Activated CD8-positive, alpha-beta memory T cell treated with anti-CD3 and anti-CD28 coated beads, Interleukin-2, amount 10 ng/mL, durations not matched to agents 7 days and 5 days (primary cell): ENCODE data around the gene URM1. TPM values are rescaled to one million over a fixed set of nuclear protein-coding genes. Genes with fewer than 3 reads are reported as not detected.

Experiments
- ATAC-seq: fragments of 150-1000 bp; cut with Tn5 transposase; one replicate; pipeline ENCODE4 v1.10.0; 2021; ENCODE audit warnings: moderate library complexity
- CTCF ChIA-PET: fragments of 350-600 bp; sonication (Branson Sonifier 250); formaldehyde crosslinking; loops from one replicate; lab custom pipeline; 2021; ENCODE audit warnings: antibody characterized with exemption; lab: Charles Lee
- DNase-seq: peaks from one replicate; pipeline ENCODE4 v3.0.0-alpha.2; 2020
- H3K27ac Mint-ChIP-seq: one replicate; pipeline ENCODE4 v1.8.0; 2021; ENCODE audit warnings: mild to moderate bottlenecking, mixed read lengths
- H3K27me3 Mint-ChIP-seq: one replicate; pipeline ENCODE4 v1.8.0; 2021; ENCODE audit warnings: mixed read lengths
- H3K36me3 Mint-ChIP-seq: one replicate; pipeline ENCODE4 v1.8.0; 2021; ENCODE audit warnings: mild to moderate bottlenecking, mixed read lengths
- H3K4me1 Mint-ChIP-seq: one replicate; pipeline ENCODE4 v1.8.0; 2021; ENCODE audit warnings: mixed read lengths
- H3K4me3 Mint-ChIP-seq: one replicate; pipeline ENCODE4 v1.8.0; 2021; ENCODE audit warnings: mild to moderate bottlenecking, moderate library complexity, mixed read lengths
- H3K9me3 Mint-ChIP-seq: one replicate; pipeline ENCODE4 v1.8.0; 2022; ENCODE audit warnings: low read depth, mixed read lengths
- total RNA-seq, 2 experiments: library from RNA; stranded (reverse); gene quantifications; one replicate each; pipeline ENCODE4 v1.2.3, GENCODE V29; 2021

Gene URM1
- total RNA-seq, 2 experiments from 2014 or later: 61.4 to 81.0 TPM

GRCh38 chr9:128392302-128393144, 21.3 kb downstream of the URM1 start:
- Mint-ChIP-seq H3K4me3 (no peak overlapping the region), H3K9me3 (no peaks in the 10 kb centered on the region), H3K4me1 (no peaks in the 10 kb centered on the region), H3K27ac (no peak overlapping the region), H3K27me3 (peaks cover 11% of the 10 kb centered on the region), H3K36me3 (peaks cover 5% of the 10 kb centered on the region)
- ATAC-seq (no peak), DNase-seq (no peak)
- CTCF ChIA-PET: no interaction called here

DNA sequence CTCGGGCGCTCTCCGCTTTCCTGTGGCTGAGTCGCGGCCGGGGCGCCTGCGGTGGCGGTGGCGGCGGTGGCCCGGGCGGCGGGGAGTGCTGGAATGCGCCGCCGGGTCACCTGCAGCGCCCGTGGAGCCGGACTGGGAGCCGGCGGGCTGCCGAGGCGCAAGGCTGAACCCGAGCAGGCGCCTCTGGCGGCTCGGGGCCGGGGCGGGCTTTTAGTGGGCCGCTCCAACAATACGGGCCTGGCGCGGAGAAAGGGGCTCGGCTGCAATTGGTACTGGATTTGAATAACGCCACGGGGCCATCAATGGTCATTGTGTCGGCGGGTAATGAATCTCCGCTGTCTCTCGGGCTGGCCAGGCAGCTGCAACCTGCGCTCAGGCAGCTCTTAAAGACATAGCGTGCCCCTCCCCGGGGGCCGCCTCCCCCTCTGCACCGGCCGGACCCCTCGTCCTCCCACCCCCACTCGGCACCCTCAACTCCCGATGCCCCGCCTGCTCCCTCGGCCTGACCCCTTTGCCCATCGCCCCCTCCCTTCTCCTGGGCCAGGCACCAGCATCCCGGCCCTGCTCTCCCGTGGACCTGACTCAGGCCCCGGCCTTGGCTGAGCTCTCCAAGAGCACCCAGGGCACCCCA, 22.1 kb downstream of the URM1 start:
- H3K36me3 Mint-ChIP-seq: peaks cover 5% of the 10 kb centered on the region
- CTCF ChIA-PET: no interaction called here
- peaks cover 15% of the 10 kb centered on the region for H3K27me3 Mint-ChIP-seq
- H3K4me3 Mint-ChIP-seq: no peak overlapping the region
- H3K9me3 Mint-ChIP-seq: no peaks in the 10 kb centered on the region
- no peak for ATAC-seq
- DNase-seq: no peak
- no peaks in the 10 kb centered on the region for H3K4me1 Mint-ChIP-seq
- no peak overlapping the region for H3K27ac Mint-ChIP-seq

- H3K4me1 Mint-ChIP-seq: no peaks in the 10 kb centered on the region
- H3K36me3 Mint-ChIP-seq: peaks cover 5% of the 10 kb centered on the region
- no peaks in the 10 kb centered on the region for H3K9me3 Mint-ChIP-seq
- CTCF ChIA-PET: interaction anchor here (1.4 kb wide), 1 partner anchor 32 kb away, joined by 4 read pairs; no protein-coding TSS in a partner anchor
- H3K4me3 Mint-ChIP-seq: no peak overlapping the region
- no peak overlapping the region for H3K27ac Mint-ChIP-seq
- H3K27me3 Mint-ChIP-seq: peaks cover 15% of the 10 kb centered on the region
- ATAC-seq: no peak
- no peak for DNase-seq
Observed at GRCh38 chr9:128393970-128394369, 22.8 kb downstream of the URM1 start.

DNA sequence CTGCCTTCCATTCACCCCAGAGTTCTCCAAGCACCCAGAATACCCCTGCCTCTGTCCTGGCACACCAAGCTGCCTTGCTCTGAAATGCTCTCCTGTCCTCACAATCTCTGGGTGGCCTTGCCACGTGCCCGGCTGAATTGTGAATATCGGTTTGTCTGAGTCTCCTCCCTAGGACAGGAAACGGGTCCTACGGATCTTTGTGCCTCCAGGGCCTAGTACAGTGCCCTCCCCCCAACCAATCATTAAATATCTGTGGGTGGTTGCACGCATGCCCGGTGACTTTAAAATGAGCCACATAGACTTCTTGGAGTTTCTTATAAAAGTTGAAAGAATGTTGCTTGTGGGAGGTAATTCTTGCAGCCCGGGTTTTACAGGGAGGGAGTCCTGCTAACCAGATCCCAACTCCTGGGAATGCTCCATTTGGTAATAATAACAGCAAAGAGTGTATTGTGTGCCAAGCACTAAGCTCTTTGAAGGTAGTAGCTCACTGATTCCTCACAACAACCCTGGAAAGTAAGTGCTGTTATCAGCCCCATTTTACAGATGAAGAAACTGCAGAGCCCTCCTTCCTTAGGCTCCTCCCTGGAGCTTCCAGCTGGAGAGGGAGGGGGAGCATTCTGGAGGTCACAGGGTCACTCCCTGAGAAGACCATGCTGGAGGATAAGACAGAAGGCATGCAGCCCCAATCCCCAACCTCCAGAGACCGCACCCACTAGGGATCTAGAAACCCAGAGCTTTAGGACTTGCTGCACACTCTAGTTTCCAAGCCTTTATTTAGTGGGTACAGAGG, 23.4 kb downstream of the URM1 start:
- Mint-ChIP-seq H3K9me3 (no peaks in the 10 kb centered on the region), H3K36me3 (peaks cover 5% of the 10 kb centered on the region), H3K4me3 (no peak overlapping the region), H3K27ac (no peak overlapping the region), H3K27me3 (peaks cover 15% of the 10 kb centered on the region), H3K4me1 (no peaks in the 10 kb centered on the region)
- DNase-seq (no peak), ATAC-seq (no peak)
- CTCF ChIA-PET: interaction anchor here (0.9 to 1.4 kb wide), 2 partner anchors 26 to 32 kb away, joined by 4 read pairs; no protein-coding TSS in a partner anchor

DNA sequence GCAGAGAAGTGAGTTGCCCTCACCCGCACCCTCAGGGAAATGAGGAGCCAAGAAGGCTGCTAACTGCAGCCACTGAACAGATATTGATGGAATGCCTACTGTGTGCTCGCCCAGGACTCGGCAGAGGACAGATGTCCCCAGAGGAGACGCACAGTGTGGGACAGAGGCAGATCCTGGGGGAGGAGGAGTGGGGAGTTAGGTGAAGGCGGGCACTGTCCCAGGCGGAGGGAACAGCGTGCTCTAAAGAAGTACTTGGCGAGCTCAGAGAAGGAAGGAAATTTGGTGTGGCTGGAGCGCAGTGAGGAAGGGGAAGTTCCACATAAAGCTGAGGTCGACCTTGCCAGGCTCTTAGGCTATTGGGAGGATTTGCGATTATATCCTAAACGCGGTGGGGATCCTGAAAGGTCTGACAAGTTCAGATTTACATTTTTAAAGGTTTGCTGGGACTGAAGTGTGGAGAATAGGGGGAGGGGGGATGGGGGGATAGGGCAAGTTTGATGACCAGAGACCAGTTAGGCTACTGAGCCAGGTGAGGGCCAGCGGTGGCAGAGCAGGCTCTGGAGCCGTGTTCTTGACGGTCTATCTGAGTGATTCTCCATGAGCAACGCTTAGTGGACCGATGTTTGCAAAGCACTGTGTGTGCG, 25.9 kb downstream of the URM1 start:
- ATAC-seq (no peak), DNase-seq (no peak)
- H3K4me1 Mint-ChIP-seq: no peaks in the 10 kb centered on the region
- peaks cover 3% of the 10 kb centered on the region for H3K36me3 Mint-ChIP-seq
- H3K27me3 Mint-ChIP-seq: peaks cover 17% of the 10 kb centered on the region
- CTCF ChIA-PET: no interaction called here
- H3K9me3 Mint-ChIP-seq: no peaks in the 10 kb centered on the region
- no peak overlapping the region for H3K4me3 Mint-ChIP-seq
- no peak overlapping the region for H3K27ac Mint-ChIP-seq

- DNase-seq (no peak), ATAC-seq (no peak)
- Mint-ChIP-seq H3K9me3 (no peaks in the 10 kb centered on the region), H3K4me3 (no peak overlapping the region), H3K36me3 (peaks cover 1% of the 10 kb centered on the region), H3K27me3 (peaks cover 18% of the 10 kb centered on the region), H3K4me1 (no peaks in the 10 kb centered on the region), H3K27ac (no peak overlapping the region)
- CTCF ChIA-PET: no interaction called here
Observed at GRCh38 chr9:128397831-128398230, 26.7 kb downstream of the URM1 start.

GRCh38 chr9:128399861-128400260, 28.7 kb downstream of the URM1 start:
- ATAC-seq (no peak), DNase-seq (no peak)
- Mint-ChIP-seq H3K27me3 (peaks cover 19% of the 10 kb centered on the region), H3K36me3 (no peaks in the 10 kb centered on the region), H3K4me1 (no peaks in the 10 kb centered on the region), H3K9me3 (no peaks in the 10 kb centered on the region), H3K27ac (no peak overlapping the region), H3K4me3 (no peak overlapping the region)
- CTCF ChIA-PET: interaction anchor here (0.7 kb wide), 1 partner anchor 364 kb away, joined by 3 read pairs; no protein-coding TSS in a partner anchor

DNA sequence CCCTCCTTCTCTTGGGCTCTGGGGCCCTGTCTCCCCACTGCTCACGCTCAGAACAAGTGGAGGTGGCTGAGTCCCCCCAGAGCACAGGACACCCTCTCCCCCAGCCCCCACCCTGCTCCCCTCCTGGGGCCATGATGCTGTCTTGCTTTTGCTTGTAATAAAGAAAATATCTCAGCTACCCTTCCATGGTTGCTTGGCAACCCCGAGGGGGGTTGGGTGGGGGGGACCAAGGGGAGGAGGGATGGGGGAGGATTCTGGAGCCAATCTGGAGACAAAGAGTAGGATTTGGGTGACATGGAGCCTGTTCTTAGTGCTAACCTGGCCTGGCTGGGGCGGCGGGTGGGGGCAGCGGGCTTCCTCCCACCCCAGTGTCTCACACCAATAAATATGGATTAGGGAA, 33.4 kb downstream of the URM1 start:
- H3K27me3 Mint-ChIP-seq: peaks cover 26% of the 10 kb centered on the region
- ATAC-seq (no peak), DNase-seq (no peak)
- H3K9me3 Mint-ChIP-seq: no peaks in the 10 kb centered on the region
- no peaks in the 10 kb centered on the region for H3K4me1 Mint-ChIP-seq
- H3K4me3 Mint-ChIP-seq: no peak overlapping the region
- CTCF ChIA-PET: no interaction called here
- no peak overlapping the region for H3K27ac Mint-ChIP-seq
- no peaks in the 10 kb centered on the region for H3K36me3 Mint-ChIP-seq

DNA sequence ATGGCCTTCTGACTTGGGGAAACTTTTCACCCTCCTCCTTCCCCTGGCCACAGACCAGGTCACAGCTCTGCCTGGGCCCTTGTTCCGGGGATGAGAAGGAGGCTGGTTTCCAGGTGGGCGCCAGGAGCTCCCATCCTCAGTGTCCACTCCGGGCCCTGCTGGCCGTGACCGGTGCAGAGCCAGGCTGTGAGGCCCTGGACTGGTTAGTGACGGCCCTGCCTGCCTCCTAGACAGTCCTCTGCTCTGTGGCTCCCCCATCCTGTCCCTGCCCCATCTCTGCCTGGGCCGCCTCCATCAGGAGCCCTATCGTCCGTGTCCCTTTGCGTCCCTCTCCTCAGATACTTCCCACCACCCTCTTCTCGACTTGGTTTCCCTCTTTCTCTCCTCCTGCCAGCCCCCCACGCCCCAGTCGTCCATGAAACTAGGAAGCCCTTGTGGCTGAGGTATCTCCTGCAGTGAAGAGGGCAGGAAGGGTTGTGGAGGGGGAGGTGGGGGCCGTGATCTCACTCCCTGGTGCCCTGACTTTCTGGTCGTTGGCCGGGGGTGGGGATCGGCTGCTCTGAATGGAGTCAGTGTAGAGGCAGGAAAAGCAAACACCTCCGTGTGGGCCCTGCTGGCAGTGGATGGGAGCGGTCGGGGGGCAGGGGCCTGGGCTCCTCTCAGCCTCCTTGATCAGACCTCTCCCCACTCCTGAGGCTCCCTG, 34.1 kb downstream of the URM1 start:
- Mint-ChIP-seq H3K36me3 (no peaks in the 10 kb centered on the region), H3K27ac (no peak overlapping the region), H3K9me3 (no peaks in the 10 kb centered on the region), H3K27me3 (peaks cover 33% of the 10 kb centered on the region), H3K4me1 (no peaks in the 10 kb centered on the region), H3K4me3 (no peak overlapping the region)
- ATAC-seq (no peak), DNase-seq (no peak)
- CTCF ChIA-PET: no interaction called here

GRCh38 chr9:128405780-128406171, 34.6 kb downstream of the URM1 start:
- CTCF ChIA-PET: no interaction called here
- H3K27me3 Mint-ChIP-seq: peaks cover 34% of the 10 kb centered on the region
- no peak for DNase-seq
- no peak overlapping the region for H3K4me3 Mint-ChIP-seq
- H3K9me3 Mint-ChIP-seq: no peaks in the 10 kb centered on the region
- H3K4me1 Mint-ChIP-seq: no peaks in the 10 kb centered on the region
- ATAC-seq: no peak
- H3K27ac Mint-ChIP-seq: no peak overlapping the region
- no peaks in the 10 kb centered on the region for H3K36me3 Mint-ChIP-seq

DNA sequence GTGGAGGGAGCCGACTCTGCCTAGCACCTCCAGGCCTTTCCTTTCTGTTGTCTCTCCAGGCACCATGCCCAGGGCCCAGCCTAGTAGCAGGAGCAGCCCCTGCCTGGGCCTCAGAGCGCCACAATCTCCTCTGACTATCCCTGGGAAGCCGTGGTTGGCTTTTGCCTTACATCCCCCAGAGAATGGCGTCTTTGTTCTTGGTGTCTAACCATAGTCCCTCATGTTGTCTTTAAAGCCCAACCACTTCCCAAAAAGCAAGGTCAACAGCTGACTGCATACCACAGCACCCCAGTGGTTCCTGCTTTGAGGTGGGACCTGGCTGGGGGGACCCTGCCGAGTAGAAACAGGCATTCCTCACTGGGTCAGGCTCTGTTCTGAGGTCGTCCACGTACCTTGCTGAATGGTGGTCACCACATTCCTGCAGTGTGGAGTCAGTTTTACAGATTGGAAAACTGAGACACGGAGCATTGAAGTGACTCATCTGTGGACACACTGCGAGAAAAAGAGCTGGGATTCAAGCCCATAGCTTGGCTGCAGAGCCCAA, 35.7 kb downstream of the URM1 start:
- H3K4me1 Mint-ChIP-seq: no peaks in the 10 kb centered on the region
- no peak overlapping the region for H3K27ac Mint-ChIP-seq
- CTCF ChIA-PET: interaction anchor here (1.2 to 1.4 kb wide), 2 partner anchors 32 to 45 kb away, joined by 3 read pairs; no protein-coding TSS in a partner anchor
- peaks cover 37% of the 10 kb centered on the region for H3K27me3 Mint-ChIP-seq
- no peak overlapping the region for H3K4me3 Mint-ChIP-seq
- ATAC-seq: no peak
- DNase-seq: no peak
- no peaks in the 10 kb centered on the region for H3K9me3 Mint-ChIP-seq
- no peaks in the 10 kb centered on the region for H3K36me3 Mint-ChIP-seq

DNA sequence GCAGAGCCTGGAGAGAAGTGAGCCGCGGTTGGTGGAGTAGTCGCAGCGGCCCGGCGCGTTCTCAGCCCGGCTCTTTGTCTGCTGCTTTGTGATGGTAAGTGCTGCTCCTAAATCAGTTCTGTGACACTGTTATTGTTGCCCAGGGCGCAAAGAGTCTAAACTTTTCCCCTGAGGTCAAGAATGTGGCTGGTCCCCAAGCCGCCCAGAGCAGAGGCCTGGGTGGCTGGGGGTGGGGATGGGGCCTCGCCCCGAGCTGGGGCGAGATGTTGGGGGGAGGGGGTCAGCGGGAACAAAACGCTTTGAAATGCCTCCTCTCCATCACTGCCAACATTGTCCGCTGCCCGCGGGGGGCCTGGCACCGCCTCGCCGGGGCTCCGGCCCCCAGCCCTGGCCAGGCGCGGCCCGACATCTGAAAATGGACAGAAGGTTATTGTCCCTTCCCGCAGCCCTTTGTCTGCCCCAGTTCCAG, 37.8 kb downstream of the URM1 start:
- DNase-seq (no peak), ATAC-seq (no peak)
- Mint-ChIP-seq H3K4me1 (no peaks in the 10 kb centered on the region), H3K9me3 (no peaks in the 10 kb centered on the region), H3K27ac (no peak overlapping the region), H3K27me3 (peaks cover 40% of the 10 kb centered on the region), H3K36me3 (no peaks in the 10 kb centered on the region), H3K4me3 (no peak overlapping the region)
- CTCF ChIA-PET: interaction anchor here (1.2 to 4.4 kb wide), 4 partner anchors 11 to 114 kb away, joined by 3 to 38 read pairs (median 5); partner anchors contain the start of gene CERCAM
